HCT116 (cell line): ENCODE data around the gene TYW1. TPM values are rescaled to one million over a fixed set of nuclear protein-coding genes. Genes with fewer than 3 reads are reported as not detected.
"Not testable (repeated sequence)": the region's sequence is repeated elsewhere in the genome, so short reads cannot be mapped to it uniquely, and the experiment has no call there.

Experiments used
- ATAC-seq: fragments of 200-7000 bp; cut with Tn5 transposase; 2 replicates; pipeline ENCODE4 v1.9.1; 2020; ENCODE audit warnings: mild to moderate bottlenecking, moderate library complexity
- BruUV-seq: library from RNA; stranded (reverse); fragments of 400-500 nt; replicated peaks from 2 replicates; lab custom pipeline; 2021; lab: Mats Ljungman, UMichigan
- CTCF ChIA-PET: fragments of 300-600 bp; sonication (Branson Sonifier 250); formaldehyde crosslinking; loops from one replicate; lab custom pipeline; 2021; ENCODE audit warnings: antibody characterized with exemption; lab: Charles Lee
- POLR2A ChIA-PET: fragments of 300-600, 350-600 bp; sonication (Branson Sonifier 250); formaldehyde crosslinking; loops from one replicate; lab custom pipeline; 2021; ENCODE audit warnings: antibody characterized with exemption; lab: Charles Lee
- RAD21 ChIA-PET, 2 experiments: fragments of 300-600 bp; sonication (Branson Sonifier 250); formaldehyde crosslinking; loops; one replicate each; lab custom pipeline; 2023; ENCODE audit warnings: low total read pairs in 2 of 2; ENCODE audit not compliant: uncharacterized antibody in 2 of 2, unreplicated experiment in 2 of 2, low non-redundant PET in 1 of 2; lab: Charles Lee
- DNase-seq: peaks from one replicate; pipeline ENCODE4 v3.0.0-alpha.2; 2010; ENCODE audit warnings: low read depth, low spot score
- H2AFZ ChIP-seq: fragments of 200-600 bp; shearing (Covaris generic), sonication (generic); 2 replicates; pipeline ENCODE4 v1.6.1; 2017; ENCODE audit warnings: low read depth, mixed run types, mixed read lengths, antibody characterized with exemption, low read length; ENCODE audit not compliant: poor library complexity, severe bottlenecking
- H3K27ac ChIP-seq: 2 replicates; pipeline ENCODE4 v1.5.1; 2012; ENCODE audit warnings: low read depth, low read length
- H3K27me3 ChIP-seq: fragments of 200-600 bp; sonication (generic); 2 replicates; pipeline ENCODE4 v1.6.1; 2016; ENCODE audit warnings: mixed run types, low read length, mixed read lengths; ENCODE audit not compliant: insufficient read depth
- H3K36me3 ChIP-seq, 2 experiments: fragments of 200-500 bp in 1 of 2; fragments of 200-600 bp in 1 of 2; sonication (Bioruptor generic) in 1 of 2; sonication (generic) in 1 of 2; 2 replicates each; pipeline versions ENCODE4 v1.5.1 to v1.6.1; 2014 to 2016; ENCODE audit warnings: low read length in 2 of 2, inconsistent platforms in 1 of 2, mixed read lengths in 1 of 2, mixed run types in 1 of 2; ENCODE audit not compliant: insufficient read depth in 2 of 2, control insufficient read depth in 1 of 2
- H3K4me1 ChIP-seq, 2 experiments: fragments of 200-600 bp in 1 of 2; sonication (generic) in 1 of 2; 2 replicates each; pipeline versions ENCODE4 v1.5.1 to v1.6.1; 2012 to 2017; ENCODE audit warnings: low read length in 2 of 2, inconsistent platforms in 1 of 2, mild to moderate bottlenecking in 1 of 2, mixed read lengths in 1 of 2, mixed run types in 1 of 2, moderate library complexity in 1 of 2; ENCODE audit not compliant: insufficient read depth in 2 of 2, control insufficient read depth in 1 of 2
- H3K4me2 ChIP-seq: fragments of 200-600 bp; sonication (generic); 2 replicates; pipeline ENCODE4 v1.6.1; 2017; ENCODE audit warnings: mixed run types, low read length, mixed read lengths
- H3K4me3 ChIP-seq, 2 experiments: fragments of 200-600 bp in 1 of 2; sonication (generic) in 1 of 2; replicated peaks in 1 of 2; 2 replicates each; pipeline ENCODE4 v1.5.1; 2011 to 2016; ENCODE audit warnings: low read length in 2 of 2, control low read depth in 1 of 2, low read depth in 1 of 2, mild to moderate bottlenecking in 1 of 2, mixed read lengths in 1 of 2, mixed run types in 1 of 2
- H3K79me2 ChIP-seq: fragments of 200-600 bp; sonication (generic); 2 replicates; pipeline ENCODE4 v1.6.1; 2017; ENCODE audit warnings: mild to moderate bottlenecking, mixed run types, low read length, moderate library complexity, mixed read lengths; ENCODE audit not compliant: insufficient read depth
- H3K9ac ChIP-seq: fragments of 200-600 bp; sonication (generic); 2 replicates; pipeline ENCODE4 v1.6.1; 2016; ENCODE audit warnings: low read length, mixed read lengths
- H3K9me2 ChIP-seq: fragments of 200-600 bp; sonication (generic), shearing (Covaris generic); 2 replicates; pipeline ENCODE4 v1.6.1; 2017; ENCODE audit warnings: mixed run types, mild to moderate bottlenecking, moderate library complexity; ENCODE audit not compliant: insufficient read depth
- H3K9me3 ChIP-seq, 2 experiments: fragments of 200-500 bp in 1 of 2; fragments of 200-600 bp in 1 of 2; sonication (Bioruptor generic) in 1 of 2; sonication (generic) in 1 of 2; 2 replicates each; pipeline ENCODE4 v1.6.1; 2014 to 2017; ENCODE audit warnings: low read length in 2 of 2, mixed read lengths in 2 of 2, inconsistent platforms in 1 of 2, low read depth in 1 of 2, mild to moderate bottlenecking in 1 of 2, mixed run types in 1 of 2, moderate library complexity in 1 of 2; ENCODE audit not compliant: control insufficient read depth in 1 of 2, insufficient read depth in 1 of 2
- H4K20me1 ChIP-seq: fragments of 200-600 bp; sonication (generic), shearing (Covaris generic); 2 replicates; pipeline ENCODE4 v1.6.1; 2017; ENCODE audit warnings: mixed run types, mild to moderate bottlenecking, moderate library complexity; ENCODE audit not compliant: insufficient read depth
- intact Hi-C: fragments of 100-400 bp; cut with micrococcal nuclease; formaldehyde crosslinking; loops from 2 replicates; pipeline ENCODE4 v1.10.0; 2022
- total RNA-seq: library from RNA; stranded (reverse); gene quantifications from one replicate; pipeline ENCODE4 v1.2.1, GENCODE V29; 2021; ENCODE audit not compliant: unreplicated experiment

The TYW1 gene
- total RNA-seq, 1 experiment from 2014 or later = 16.6 TPM

DNA sequence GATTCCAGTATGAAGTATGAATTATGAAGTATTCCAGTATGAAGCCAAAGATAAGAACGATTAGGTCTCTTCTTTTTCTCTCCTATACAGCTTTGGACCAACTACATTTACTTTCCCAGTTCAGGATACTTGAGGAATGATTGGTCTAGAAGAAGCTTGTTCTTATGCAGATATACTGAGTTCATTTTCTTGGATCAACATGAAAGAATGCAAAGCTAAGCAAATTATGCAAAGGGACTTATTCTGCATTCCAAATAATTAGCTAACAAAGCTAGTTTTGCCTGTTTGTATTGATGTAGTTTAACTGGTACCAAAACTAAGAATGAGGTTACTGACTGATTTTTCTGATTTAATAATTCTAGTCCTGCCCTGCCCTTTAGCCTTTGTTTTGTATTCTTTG, 101.4 kb downstream of the TYW1 start:
- CTCF ChIA-PET, H3K9me3 ChIP-seq, RAD21 ChIA-PET, H4K20me1 ChIP-seq, POLR2A ChIA-PET, H3K79me2 ChIP-seq, H3K9me2 ChIP-seq, H3K4me3 ChIP-seq, BruUV-seq, H3K27me3 ChIP-seq, H3K36me3 ChIP-seq, intact Hi-C loops, H3K4me1 ChIP-seq, H2AFZ ChIP-seq, H3K9ac ChIP-seq, DNase-seq, H3K27ac ChIP-seq, H3K4me2 ChIP-seq, ATAC-seq: not testable (repeated sequence)

DNA sequence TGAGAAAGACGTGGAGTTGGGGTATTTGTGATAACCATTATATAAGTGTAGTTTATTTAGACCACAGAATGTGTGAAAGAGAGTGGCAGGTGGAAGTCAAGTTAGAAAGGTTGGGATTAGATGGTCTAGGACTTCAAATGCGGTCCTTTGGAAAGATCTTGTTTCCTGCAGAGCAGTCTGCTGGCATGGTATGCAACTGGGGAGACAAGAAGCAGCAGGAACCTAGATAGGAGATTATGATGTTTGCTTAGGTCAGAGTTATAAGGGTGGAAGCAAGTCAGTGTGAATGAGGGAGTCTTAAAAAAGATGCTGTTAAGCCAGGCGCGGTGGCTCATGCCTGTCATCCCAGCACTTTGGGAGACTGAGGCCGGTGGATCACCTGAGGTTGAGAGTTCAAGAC, 102.8 kb downstream of the TYW1 start:
- RAD21 ChIA-PET, BruUV-seq, POLR2A ChIA-PET: not testable (repeated sequence)

DNA sequence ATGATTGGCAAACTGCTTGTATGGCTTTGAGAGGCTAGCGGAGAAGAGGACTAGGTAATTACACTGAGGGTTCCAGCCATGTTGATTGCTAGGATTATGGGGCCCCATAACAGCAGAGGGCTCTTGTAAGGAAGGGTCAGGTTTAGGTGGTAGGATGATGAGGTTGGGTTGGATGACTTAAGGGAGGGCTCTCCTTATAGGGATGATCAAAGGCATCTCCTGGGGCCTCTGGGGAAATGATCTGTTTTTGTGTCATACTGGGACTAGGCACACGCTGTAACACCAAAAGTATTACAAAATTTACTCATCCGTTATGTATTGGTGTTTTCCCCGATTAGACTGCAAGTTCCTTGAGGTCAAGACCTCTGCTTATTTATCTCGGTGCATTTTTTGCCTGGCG, 103.4 kb downstream of the TYW1 start:
- DNase-seq, H3K27me3 ChIP-seq, CTCF ChIA-PET, H3K9ac ChIP-seq, H2AFZ ChIP-seq, POLR2A ChIA-PET, RAD21 ChIA-PET, H4K20me1 ChIP-seq, intact Hi-C loops, H3K36me3 ChIP-seq, H3K4me3 ChIP-seq, H3K9me2 ChIP-seq, H3K4me1 ChIP-seq, H3K4me2 ChIP-seq, ATAC-seq, BruUV-seq, H3K79me2 ChIP-seq, H3K9me3 ChIP-seq, H3K27ac ChIP-seq: not testable (repeated sequence)

More for the DNA sequence above, 102.8 kb downstream of the TYW1 start:
- H3K79me2 ChIP-seq, H3K9ac ChIP-seq, H3K4me3 ChIP-seq, CTCF ChIA-PET, H4K20me1 ChIP-seq, H3K27ac ChIP-seq, H3K4me2 ChIP-seq, ATAC-seq, H3K9me3 ChIP-seq, H3K4me1 ChIP-seq, H3K27me3 ChIP-seq, DNase-seq, intact Hi-C loops, H3K36me3 ChIP-seq, H3K9me2 ChIP-seq, H2AFZ ChIP-seq: not testable (repeated sequence)
